K562 (cell line): ENCODE data around the gene CNTFR. TPM values are rescaled to one million over a fixed set of nuclear protein-coding genes. Genes with fewer than 3 reads are reported as not detected.
A peak's percentile ranks its signal among the peaks of the same experiment; 100 is the strongest.

ENCODE experiments used
- ASH1L ChIP-seq: fragments of 450-650 bp; IDR thresholded peaks from 2 replicates; pipeline ENCODE4 v1.6.1; 2018; ENCODE audit warnings: borderline replicate concordance, mild to moderate bottlenecking, low read depth; ENCODE audit not compliant: partially characterized antibody
- CBX2 ChIP-seq: fragments of 200-600 bp; sonication (generic); IDR thresholded peaks from one replicate; pipeline ENCODE4 v1.6.1; 2012; ENCODE audit warnings: mild to moderate bottlenecking, low read length, inconsistent platforms; ENCODE audit not compliant: insufficient read depth, poor library complexity, severe bottlenecking
- COPS2 ChIP-seq: fragments of 450-650 bp; conservative IDR thresholded peaks from 2 replicates; pipeline ENCODE4 v1.6.1; 2016; ENCODE audit warnings: mild to moderate bottlenecking, moderate library complexity
- CREB3 ChIP-seq: fragments of 450-650 bp; conservative IDR thresholded peaks from 2 replicates; pipeline ENCODE4 v1.6.1; 2016; ENCODE audit warnings: missing genetic modification characterization, low read depth, mild to moderate bottlenecking, missing compliant biosample characterization, moderate library complexity
- CTBP1 ChIP-seq: fragments of 450-650 bp; IDR thresholded peaks from 2 replicates; pipeline ENCODE4 v1.6.1; 2016; ENCODE audit warnings: borderline replicate concordance
- HMGXB4 ChIP-seq: sonication (generic); formaldehyde crosslinking; IDR thresholded peaks from 2 replicates; pipeline ENCODE4 v1.8.1; 2023; ENCODE audit warnings: mild to moderate bottlenecking, missing genetic modification reagents
- JUNB ChIP-seq: fragments of 450-650 bp; formaldehyde crosslinking; conservative IDR thresholded peaks from 2 replicates; pipeline ENCODE4 v1.4.0; 2020; ENCODE audit warnings: mild to moderate bottlenecking
- MYNN ChIP-seq, 2 experiments: sonication (generic); formaldehyde crosslinking in 1 of 2; IDR thresholded peaks; 2 replicates each; pipeline versions ENCODE4 v1.5.0 to v1.6.1; 2016 to 2020; ENCODE audit warnings: antibody characterized with exemption in 1 of 2, missing genetic modification reagents in 1 of 2
- PCBP2 ChIP-seq: fragments of 200-400 bp; formaldehyde crosslinking; IDR thresholded peaks from 2 replicates; pipeline ENCODE4 v1.6.1; 2018; ENCODE audit warnings: low read length, low read depth, mild to moderate bottlenecking, moderate library complexity; ENCODE audit not compliant: poor library complexity, severe bottlenecking
- RBFOX2 ChIP-seq: fragments of 200-400 bp; formaldehyde crosslinking; IDR thresholded peaks from 2 replicates; pipeline ENCODE4 v1.6.1; 2017; ENCODE audit warnings: low read depth, mild to moderate bottlenecking, low read length, moderate library complexity
- SNRNP70 ChIP-seq: fragments of 200-400 bp; formaldehyde crosslinking; optimal IDR thresholded peaks from 2 replicates; pipeline ENCODE3; 2017; ENCODE audit warnings: low read depth, low read length
- TBL1XR1 ChIP-seq, 2 experiments: IDR thresholded peaks; 2 replicates each; pipeline ENCODE4 v1.6.1; 2012; ENCODE audit warnings: improper control_type of control experiment in 2 of 2, low read length in 2 of 2, mild to moderate bottlenecking in 1 of 2
- TCFL5 ChIP-seq: fragments of 250-450 bp; sonication (Bioruptor Pico); conservative IDR thresholded peaks from 2 replicates; pipeline ENCODE4 v1.6.1; 2021; ENCODE audit warnings: mild to moderate bottlenecking, moderate library complexity, matching md5 sums
- U2AF1 ChIP-seq: fragments of 200-400 bp; formaldehyde crosslinking; optimal IDR thresholded peaks from 2 replicates; pipeline ENCODE3; 2017; ENCODE audit warnings: mild to moderate bottlenecking, low read depth, low read length, moderate library complexity
- ZC3H8 ChIP-seq: fragments of 450-650 bp; IDR thresholded peaks from 2 replicates; pipeline ENCODE4 v1.6.1; 2017
- ZNF239 ChIP-seq: fragments of 250-450 bp; sonication (Bioruptor Pico); IDR thresholded peaks from 2 replicates; pipeline ENCODE4 v1.4.0; 2020; ENCODE audit warnings: mild to moderate bottlenecking
- polyA plus RNA-seq, 8 experiments: library from polyadenylated mRNA; depleted of rRNA in 4 of 8; stranded (reverse) in 5 of 8; unstranded in 3 of 8; fragments of >200 nt; fragmentation: Nextera tagmentation in 2 of 8; fragmentation: Illumina TruSeq in 1 of 8; extraction: Ambion mirVana in 2 of 8; extraction: Trizol in 1 of 8; gene quantifications; 2 replicates each; pipeline versions ENCODE4 v1.2.1 to v1.2.3, GENCODE V29; 2011 to 2014; ENCODE audit warnings: inconsistent platforms in 1 of 8, missing spikeins in 1 of 8
- total RNA-seq, 7 experiments: library from RNA; depleted of rRNA in 6 of 7; stranded (reverse); fragments of >200 nt in 6 of 7; fragmentation: Illumina TruSeq in 2 of 7; extraction: Trizol in 2 of 7; gene quantifications; 2 replicates each; pipeline versions ENCODE4 v1.2.1 to v1.2.3, GENCODE V29; 2011 to 2021; ENCODE audit warnings: low replicate concordance in 1 of 7
- TF ChIP-seq, protein P1 (sequence below): fragments of 450-650 bp; IDR thresholded peaks from 2 replicates; pipeline ENCODE4 v1.6.1; 2017; ENCODE audit warnings: antibody characterized with exemption, mild to moderate bottlenecking
- TF ChIP-seq, protein P2 (sequence below): fragments of 450-650 bp; IDR thresholded peaks from 2 replicates; pipeline ENCODE4 v1.7.0; 2016; ENCODE audit warnings: borderline replicate concordance

Gene CNTFR
- total and polyA plus RNA-seq, 9 of the 15 experiments (the other 6 are each of a cell fraction or from before 2014, with no cell fraction given): not detected

DNA sequence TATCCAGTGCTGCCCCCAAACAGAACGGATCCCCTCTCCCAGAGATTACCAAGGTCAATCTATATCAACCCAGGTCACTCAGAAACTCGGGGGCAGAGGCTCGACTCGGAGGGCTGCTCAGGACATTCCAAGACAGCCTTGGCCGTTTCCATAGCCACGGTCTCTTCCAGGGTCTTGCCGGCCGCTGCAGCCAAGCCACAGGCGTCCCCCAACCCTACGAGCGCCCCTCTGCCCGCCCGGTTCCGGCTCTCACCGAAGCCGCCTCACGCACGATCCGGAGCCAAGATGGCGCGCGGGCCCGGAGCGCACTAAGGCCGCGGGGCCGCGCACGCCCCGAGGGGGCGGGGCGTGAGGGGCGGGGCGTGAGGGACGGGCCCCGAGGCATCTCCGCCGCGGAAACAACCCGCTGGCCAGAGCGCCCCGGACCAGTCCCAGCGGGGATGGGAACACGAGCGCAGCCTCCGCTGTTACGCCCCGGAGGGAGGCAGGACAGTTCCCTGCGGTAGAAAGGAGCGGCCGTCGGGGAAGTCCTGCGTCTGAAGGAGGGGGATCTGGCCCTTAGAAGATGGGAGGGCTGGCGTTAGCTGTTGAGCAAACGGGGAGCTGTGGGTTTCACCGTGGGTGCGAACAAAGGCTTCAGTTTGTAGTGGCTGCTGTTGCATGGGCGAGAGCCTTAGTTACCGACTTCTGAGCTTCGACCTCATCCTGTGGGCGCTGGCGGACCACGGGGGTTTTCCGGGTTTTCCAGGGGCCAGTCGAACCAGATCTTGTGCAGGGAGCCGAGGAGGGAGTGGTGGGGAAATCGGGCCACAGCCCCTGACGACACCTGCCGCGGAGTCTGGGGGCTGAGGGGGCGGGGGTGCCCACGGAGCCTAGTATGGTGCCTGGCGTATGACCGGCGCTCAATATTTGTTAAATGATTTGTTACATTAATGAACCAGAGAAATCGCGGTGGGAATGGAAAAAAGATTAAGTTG is 22.6 kb upstream of the CNTFR start, which contains the start of gene RPP25L (continued):
- TF ChIP-seq, protein P1, sequence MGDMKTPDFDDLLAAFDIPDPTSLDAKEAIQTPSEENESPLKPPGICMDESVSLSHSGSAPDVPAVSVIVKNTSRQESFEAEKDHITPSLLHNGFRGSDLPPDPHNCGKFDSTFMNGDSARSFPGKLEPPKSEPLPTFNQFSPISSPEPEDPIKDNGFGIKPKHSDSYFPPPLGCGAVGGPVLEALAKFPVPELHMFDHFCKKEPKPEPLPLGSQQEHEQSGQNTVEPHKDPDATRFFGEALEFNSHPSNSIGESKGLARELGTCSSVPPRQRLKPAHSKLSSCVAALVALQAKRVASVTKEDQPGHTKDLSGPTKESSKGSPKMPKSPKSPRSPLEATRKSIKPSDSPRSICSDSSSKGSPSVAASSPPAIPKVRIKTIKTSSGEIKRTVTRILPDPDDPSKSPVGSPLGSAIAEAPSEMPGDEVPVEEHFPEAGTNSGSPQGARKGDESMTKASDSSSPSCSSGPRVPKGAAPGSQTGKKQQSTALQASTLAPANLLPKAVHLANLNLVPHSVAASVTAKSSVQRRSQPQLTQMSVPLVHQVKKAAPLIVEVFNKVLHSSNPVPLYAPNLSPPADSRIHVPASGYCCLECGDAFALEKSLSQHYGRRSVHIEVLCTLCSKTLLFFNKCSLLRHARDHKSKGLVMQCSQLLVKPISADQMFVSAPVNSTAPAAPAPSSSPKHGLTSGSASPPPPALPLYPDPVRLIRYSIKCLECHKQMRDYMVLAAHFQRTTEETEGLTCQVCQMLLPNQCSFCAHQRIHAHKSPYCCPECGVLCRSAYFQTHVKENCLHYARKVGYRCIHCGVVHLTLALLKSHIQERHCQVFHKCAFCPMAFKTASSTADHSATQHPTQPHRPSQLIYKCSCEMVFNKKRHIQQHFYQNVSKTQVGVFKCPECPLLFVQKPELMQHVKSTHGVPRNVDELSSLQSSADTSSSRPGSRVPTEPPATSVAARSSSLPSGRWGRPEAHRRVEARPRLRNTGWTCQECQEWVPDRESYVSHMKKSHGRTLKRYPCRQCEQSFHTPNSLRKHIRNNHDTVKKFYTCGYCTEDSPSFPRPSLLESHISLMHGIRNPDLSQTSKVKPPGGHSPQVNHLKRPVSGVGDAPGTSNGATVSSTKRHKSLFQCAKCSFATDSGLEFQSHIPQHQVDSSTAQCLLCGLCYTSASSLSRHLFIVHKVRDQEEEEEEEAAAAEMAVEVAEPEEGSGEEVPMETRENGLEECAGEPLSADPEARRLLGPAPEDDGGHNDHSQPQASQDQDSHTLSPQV: no peak
- TF ChIP-seq CTBP1 (peak; percentile 60; the same call in 1 of the 2 replicates), COPS2 (no peak), CREB3 (no peak), MYNN (IDR thresholded peaks at IDR 0.05) (no peak), MYNN (CRISPR knock-in tag; IDR thresholded peaks at IDR 0.05) (no peak), SNRNP70 (no peak), RBFOX2 (peak; percentile 91), U2AF1 (no peak), TBL1XR1 (IDR thresholded peaks at IDR 0.05; ENCODE audit: low read length in 2 of 2) (no peak), CBX2 (no peak), PCBP2 (no peak), TCFL5 (CRISPR knock-in tag) (no peak), ZNF239 (CRISPR knock-in tag) (no peak), JUNB (CRISPR knock-in tag) (no peak), ASH1L (no peak), ZC3H8 (no peak), HMGXB4 (CRISPR knock-in tag) (no peak)
- TF ChIP-seq, protein P2, sequence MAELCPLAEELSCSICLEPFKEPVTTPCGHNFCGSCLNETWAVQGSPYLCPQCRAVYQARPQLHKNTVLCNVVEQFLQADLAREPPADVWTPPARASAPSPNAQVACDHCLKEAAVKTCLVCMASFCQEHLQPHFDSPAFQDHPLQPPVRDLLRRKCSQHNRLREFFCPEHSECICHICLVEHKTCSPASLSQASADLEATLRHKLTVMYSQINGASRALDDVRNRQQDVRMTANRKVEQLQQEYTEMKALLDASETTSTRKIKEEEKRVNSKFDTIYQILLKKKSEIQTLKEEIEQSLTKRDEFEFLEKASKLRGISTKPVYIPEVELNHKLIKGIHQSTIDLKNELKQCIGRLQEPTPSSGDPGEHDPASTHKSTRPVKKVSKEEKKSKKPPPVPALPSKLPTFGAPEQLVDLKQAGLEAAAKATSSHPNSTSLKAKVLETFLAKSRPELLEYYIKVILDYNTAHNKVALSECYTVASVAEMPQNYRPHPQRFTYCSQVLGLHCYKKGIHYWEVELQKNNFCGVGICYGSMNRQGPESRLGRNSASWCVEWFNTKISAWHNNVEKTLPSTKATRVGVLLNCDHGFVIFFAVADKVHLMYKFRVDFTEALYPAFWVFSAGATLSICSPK: no peak
